BLaER1 treated with 17β-estradiol and CSF1 and Interleukin-3, amounts not matched to agents 10 nM and 100 nM (cell line): Measurements from ENCODE around the gene WDR33.
"Not testable (repeated sequence)": the region's sequence is repeated elsewhere in the genome, so short reads cannot be mapped to it uniquely, and the experiment has no call there.

Experiments used
- H3K27ac ChIP-seq, 11 experiments: shearing (Covaris generic); formaldehyde crosslinking; 2 replicates each; pipeline ENCODE4 v1.8.1; 2022
- H3K27me3 ChIP-seq, 11 experiments: shearing (Covaris generic); formaldehyde crosslinking; 2 replicates each; pipeline ENCODE4 v1.8.1; 2022
- H3K36me3 ChIP-seq, 11 experiments: shearing (Covaris generic); formaldehyde crosslinking; 2 replicates each; pipeline ENCODE4 v1.8.1; 2022
- H3K4me1 ChIP-seq, 10 experiments: shearing (Covaris generic); formaldehyde crosslinking; 2 replicates each; pipeline ENCODE4 v1.8.1; 2022
- H3K4me2 ChIP-seq, 11 experiments: shearing (Covaris generic); formaldehyde crosslinking; 2 replicates each; pipeline ENCODE4 v1.8.1; 2022
- H3K4me3 ChIP-seq, 10 experiments: shearing (Covaris generic); formaldehyde crosslinking; 2 replicates each; pipeline ENCODE4 v1.8.1; 2022
- H3K9ac ChIP-seq, 11 experiments: shearing (Covaris generic); formaldehyde crosslinking; 2 replicates each; pipeline ENCODE4 v1.8.1; 2022
- H3K9me3 ChIP-seq, 11 experiments: shearing (Covaris generic); formaldehyde crosslinking; replicated peaks in 1 of 11; 2 replicates each; pipeline ENCODE4 v1.8.1; 2022
- H4K20me1 ChIP-seq, 11 experiments: shearing (Covaris generic); formaldehyde crosslinking; 2 replicates each; pipeline ENCODE4 v1.8.1; 2022
- Cebpa-rat ChIP-seq, 11 experiments: shearing (Covaris generic); IDR thresholded peaks; 2 replicates each; pipeline ENCODE4 v1.8.1; 2022

Gene WDR33

GRCh38 chr2:127841466-127842178 lies 30.7 kb upstream of the WDR33 start:
- peaks cover 18 to 36% (median 32%) of the 10 kb centered on the region in 11 experiments for H3K36me3 ChIP-seq
- no peaks in the 10 kb centered on the region for H3K4me1 ChIP-seq
- H3K4me3 ChIP-seq, result no peak overlapping the region
- H3K27ac ChIP-seq, result no peak overlapping the region
- H3K9ac ChIP-seq, result no peak overlapping the region
- H4K20me1 ChIP-seq, result peaks cover 0 to 41% (median 24%) of the 10 kb centered on the region in 11 experiments; a peak in 11 of 22 replicates
- H3K9me3 ChIP-seq, result no peaks in the 10 kb centered on the region
- H3K27me3 ChIP-seq, result no peaks in the 10 kb centered on the region
- H3K4me2 ChIP-seq, result no peak overlapping the region
- TF ChIP-seq Cebpa-rat (IDR thresholded peaks at IDR 0.05), result no peak

- no peak overlapping the region for H3K4me2 ChIP-seq
- H3K4me1 ChIP-seq, result no peaks in the 10 kb centered on the region
- no peak for TF ChIP-seq Cebpa-rat (IDR thresholded peaks at IDR 0.05)
- H3K9ac ChIP-seq, result no peak overlapping the region
- H3K36me3 ChIP-seq, result peaks cover 11 to 28% (median 25%) of the 10 kb centered on the region in 11 experiments
- peaks cover 0 to 34% (median 20%) of the 10 kb centered on the region in 11 experiments; a peak in 11 of 22 replicates for H4K20me1 ChIP-seq
- no peak overlapping the region for H3K4me3 ChIP-seq
- H3K27ac ChIP-seq, result no peak overlapping the region
- H3K27me3 ChIP-seq, result no peaks in the 10 kb centered on the region
- H3K9me3 ChIP-seq, result no peaks in the 10 kb centered on the region
Measured at GRCh38 chr2:127840893-127841292, 29.9 kb upstream of the WDR33 start.

- H3K36me3 ChIP-seq, result no peaks in the 10 kb centered on the region
- no peak overlapping the region for H3K9ac ChIP-seq
- no peak for TF ChIP-seq Cebpa-rat (IDR thresholded peaks at IDR 0.05)
- no peaks in the 10 kb centered on the region for H3K27me3 ChIP-seq
- peaks cover 8 to 19% (median 15%) of the 10 kb centered on the region in 10 experiments for H3K4me1 ChIP-seq
- no peak overlapping the region for H3K4me3 ChIP-seq
- H3K27ac ChIP-seq, result no peak overlapping the region
- H3K9me3 ChIP-seq, result peaks cover 0 to 8% (median 0%) of the 10 kb centered on the region in 11 experiments; a peak in 1 of 22 replicates
- H3K4me2 ChIP-seq, result no peak overlapping the region
- H4K20me1 ChIP-seq, result no peaks in the 10 kb centered on the region
Measured at GRCh38 chr2:127834951-127835350, 24.0 kb upstream of the WDR33 start.

GRCh38 chr2:127829845-127830246 lies 18.9 kb upstream of the WDR33 start:
- Histone ChIP-seq H3K27me3 (no peaks in the 10 kb centered on the region), H3K4me1 (peaks cover 17 to 36% (median 27%) of the 10 kb centered on the region in 10 experiments), H3K4me3 (peak overlapping the region in 1 of 10 experiments; percentile 8; a peak in 2 of 20 replicates), H3K9ac (peak overlapping the region in 10 of 11 experiments; percentile 11 to 70 (median 44); a peak in 11 of 22 replicates), H3K9me3 (peaks cover 38 to 49% (median 44%) of the 10 kb centered on the region in 11 experiments), H3K36me3 (peaks cover 0 to 8% (median 0%) of the 10 kb centered on the region in 11 experiments; a peak in 2 of 22 replicates), H3K4me2 (peak overlapping the region; percentile 27 to 78 (median 68)), H4K20me1 (no peaks in the 10 kb centered on the region), H3K27ac (peak overlapping the region in 8 of 11 experiments; percentile 21 to 75 (median 64); a peak in 15 of 22 replicates)
- TF ChIP-seq Cebpa-rat (IDR thresholded peaks at IDR 0.05), result no peak

- not testable (repeated sequence) for H4K20me1 ChIP-seq, H3K4me3 ChIP-seq, H3K36me3 ChIP-seq, H3K27me3 ChIP-seq, H3K27ac ChIP-seq, H3K9ac ChIP-seq, H3K4me2 ChIP-seq
- H3K9me3 ChIP-seq, result peaks cover 41 to 66% (median 57%) of the 10 kb centered on the region in 11 experiments
- H3K4me1 ChIP-seq, result peaks cover 17 to 35% (median 27%) of the 10 kb centered on the region in 10 experiments
Measured at GRCh38 chr2:127826708-127827107, 15.7 kb upstream of the WDR33 start.

- Histone ChIP-seq H3K27ac (no peak overlapping the region), H4K20me1 (no peaks in the 10 kb centered on the region), H3K27me3 (no peaks in the 10 kb centered on the region), H3K9me3 (peaks cover 48 to 72% (median 62%) of the 10 kb centered on the region in 11 experiments), H3K36me3 (peaks cover 0 to 8% (median 0%) of the 10 kb centered on the region in 11 experiments; a peak in 2 of 22 replicates), H3K4me3 (no peak overlapping the region), H3K4me1 (peaks cover 17 to 28% (median 24%) of the 10 kb centered on the region in 10 experiments), H3K9ac (no peak overlapping the region), H3K4me2 (no peak overlapping the region)
- no peak for TF ChIP-seq Cebpa-rat (IDR thresholded peaks at IDR 0.05)
Measured at GRCh38 chr2:127826047-127826446, 15.1 kb upstream of the WDR33 start.

GRCh38 chr2:127820080-127820668 lies 9.2 kb upstream of the WDR33 start:
- Histone ChIP-seq H3K4me2 (no peak overlapping the region), H3K27ac (no peak overlapping the region), H4K20me1 (no peaks in the 10 kb centered on the region), H3K27me3 (no peaks in the 10 kb centered on the region), H3K4me1 (no peaks in the 10 kb centered on the region), H3K9me3 (peaks cover 38 to 69% (median 55%) of the 10 kb centered on the region in 11 experiments), H3K9ac (no peak overlapping the region), H3K4me3 (peak overlapping the region in 1 of 10 experiments; percentile 2; a peak in 2 of 20 replicates), H3K36me3 (peaks cover 0 to 8% (median 0%) of the 10 kb centered on the region in 11 experiments; a peak in 2 of 22 replicates)
- no peak for TF ChIP-seq Cebpa-rat (IDR thresholded peaks at IDR 0.05)

GRCh38 chr2:127818794-127819425 lies 7.9 kb upstream of the WDR33 start:
- no peak overlapping the region for H3K9ac ChIP-seq
- TF ChIP-seq Cebpa-rat (IDR thresholded peaks at IDR 0.05), result no peak
- H3K4me2 ChIP-seq, result no peak overlapping the region
- no peaks in the 10 kb centered on the region for H3K27me3 ChIP-seq
- peaks cover 0 to 8% (median 0%) of the 10 kb centered on the region in 11 experiments; a peak in 2 of 22 replicates for H3K36me3 ChIP-seq
- no peak overlapping the region for H3K27ac ChIP-seq
- no peaks in the 10 kb centered on the region for H4K20me1 ChIP-seq
- H3K4me1 ChIP-seq, result no peaks in the 10 kb centered on the region
- peaks cover 38 to 66% (median 50%) of the 10 kb centered on the region in 11 experiments for H3K9me3 ChIP-seq
- H3K4me3 ChIP-seq, result no peak overlapping the region

GRCh38 chr2:127818241-127818640 lies 7.3 kb upstream of the WDR33 start:
- Histone ChIP-seq H3K4me2 (no peak overlapping the region), H4K20me1 (no peaks in the 10 kb centered on the region), H3K4me3 (no peak overlapping the region), H3K9ac (no peak overlapping the region), H3K9me3 (peaks cover 38 to 59% (median 50%) of the 10 kb centered on the region in 11 experiments), H3K36me3 (peaks cover 0 to 8% (median 0%) of the 10 kb centered on the region in 11 experiments; a peak in 2 of 22 replicates), H3K4me1 (peaks cover 0 to 1% (median 0%) of the 10 kb centered on the region in 10 experiments; a peak in 2 of 20 replicates), H3K27me3 (no peaks in the 10 kb centered on the region), H3K27ac (no peak overlapping the region)
- TF ChIP-seq Cebpa-rat (IDR thresholded peaks at IDR 0.05), result no peak
